Right atrium auricular region (tissue), 2 donors: ENCODE measurements around the gene KAT2A. TPM values are rescaled to one million over a fixed set of nuclear protein-coding genes. Genes with fewer than 3 reads are reported as not detected.
A peak's percentile ranks its signal among the peaks of the same experiment; 100 is the strongest.

Experiments used
- DNase-seq: peaks from one replicate; pipeline ENCODE4 v3.0.0-alpha.2; 2019; ENCODE audit warnings: low spot score
- H3K27ac ChIP-seq, 2 donors: fragments of 200-600 bp; sonication (generic); 1 replicate in 1 of 2; 2 replicates in 1 of 2; pipeline ENCODE4 v1.5.1; 2016 to 2019
- H3K27me3 ChIP-seq, 2 donors: fragments of 200-600 bp; sonication (generic); one replicate each; pipeline versions ENCODE4 v1.5.1 to v1.6.0; 2017 to 2019
- H3K36me3 ChIP-seq: fragments of 200-600 bp; sonication (generic); one replicate; pipeline ENCODE4 v1.5.1; 2016
- H3K4me1 ChIP-seq, 2 donors: fragments of 200-600 bp; sonication (generic); one replicate each; pipeline versions ENCODE4 v1.5.1 to v1.6.0; 2017 to 2019
- H3K4me3 ChIP-seq, 2 donors: fragments of 200-600 bp; sonication (generic); 1 replicate in 1 of 2; 2 replicates in 1 of 2; pipeline ENCODE4 v1.5.1; 2017 to 2019; ENCODE audit warnings: mild to moderate bottlenecking in 1 of 2, moderate library complexity in 1 of 2
- H3K9me3 ChIP-seq, 2 donors: fragments of 200-600 bp; sonication (generic); one replicate each; pipeline ENCODE4 v1.5.1; 2019
- total RNA-seq, 2 donors: library from RNA; depleted of rRNA; stranded (reverse); fragments of >200 nt; gene quantifications; one replicate each; pipeline ENCODE4 v1.1.0, GENCODE V29; 2016
- TF ChIP-seq, protein P1 (sequence below), 2 donors: fragments of 200-600 bp; sonication (generic); IDR thresholded peaks; one replicate each; pipeline ENCODE4 v1.5.1; 2019; ENCODE audit warnings: antibody characterized with exemption in 2 of 2

Gene KAT2A
- total RNA-seq, 2 donors from 2014 or later = 11.3 to 11.4 TPM

- Histone ChIP-seq H3K27me3 (no peaks in the 10 kb centered on the region), H3K4me1 (peaks cover 0 to 11% of the 10 kb centered on the region in 2 donors), H3K9me3 (no peaks in the 10 kb centered on the region), H3K36me3 (peaks cover 6% of the 10 kb centered on the region), H3K4me3 (no peak overlapping the region), H3K27ac (no peak overlapping the region)
- DNase-seq = no peak
- TF ChIP-seq, protein P1, sequence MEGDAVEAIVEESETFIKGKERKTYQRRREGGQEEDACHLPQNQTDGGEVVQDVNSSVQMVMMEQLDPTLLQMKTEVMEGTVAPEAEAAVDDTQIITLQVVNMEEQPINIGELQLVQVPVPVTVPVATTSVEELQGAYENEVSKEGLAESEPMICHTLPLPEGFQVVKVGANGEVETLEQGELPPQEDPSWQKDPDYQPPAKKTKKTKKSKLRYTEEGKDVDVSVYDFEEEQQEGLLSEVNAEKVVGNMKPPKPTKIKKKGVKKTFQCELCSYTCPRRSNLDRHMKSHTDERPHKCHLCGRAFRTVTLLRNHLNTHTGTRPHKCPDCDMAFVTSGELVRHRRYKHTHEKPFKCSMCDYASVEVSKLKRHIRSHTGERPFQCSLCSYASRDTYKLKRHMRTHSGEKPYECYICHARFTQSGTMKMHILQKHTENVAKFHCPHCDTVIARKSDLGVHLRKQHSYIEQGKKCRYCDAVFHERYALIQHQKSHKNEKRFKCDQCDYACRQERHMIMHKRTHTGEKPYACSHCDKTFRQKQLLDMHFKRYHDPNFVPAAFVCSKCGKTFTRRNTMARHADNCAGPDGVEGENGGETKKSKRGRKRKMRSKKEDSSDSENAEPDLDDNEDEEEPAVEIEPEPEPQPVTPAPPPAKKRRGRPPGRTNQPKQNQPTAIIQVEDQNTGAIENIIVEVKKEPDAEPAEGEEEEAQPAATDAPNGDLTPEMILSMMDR (IDR thresholded peaks at IDR 0.05) = no peak
These were observed 15.2 kb downstream of the KAT2A start for GRCh38 chr17:42106009-42106408.

GRCh38 chr17:42104264-42104663 is 16.9 kb downstream of the KAT2A start:
- DNase-seq = no peak
- TF ChIP-seq, protein P1 (IDR thresholded peaks at IDR 0.05) = no peak
- Histone ChIP-seq H3K36me3 (peaks cover 6% of the 10 kb centered on the region), H3K4me1 (peaks cover 0 to 10% of the 10 kb centered on the region in 2 donors), H3K9me3 (no peaks in the 10 kb centered on the region), H3K27me3 (no peaks in the 10 kb centered on the region), H3K4me3 (no peak overlapping the region), H3K27ac (no peak overlapping the region)

GRCh38 chr17:42103221-42103954 is 17.8 kb downstream of the KAT2A start:
- Histone ChIP-seq H3K4me1 (peaks cover 0 to 10% of the 10 kb centered on the region in 2 donors), H3K4me3 (no peak overlapping the region), H3K36me3 (peaks cover 6% of the 10 kb centered on the region), H3K9me3 (no peaks in the 10 kb centered on the region), H3K27ac (no peak overlapping the region), H3K27me3 (no peaks in the 10 kb centered on the region)
- no peak for DNase-seq
- TF ChIP-seq, protein P1 (IDR thresholded peaks at IDR 0.05) = no peak

GRCh38 chr17:42101513-42102292 is 19.5 kb downstream of the KAT2A start:
- TF ChIP-seq, protein P1 (IDR thresholded peaks at IDR 0.05) = peak; percentile 78 to 84
- no peak overlapping the region for H3K27ac ChIP-seq
- H3K36me3 ChIP-seq = peaks cover 6% of the 10 kb centered on the region
- H3K27me3 ChIP-seq = peaks cover 4 to 6% of the 10 kb centered on the region in 2 donors
- H3K4me1 ChIP-seq = peaks cover 0 to 13% of the 10 kb centered on the region in 2 donors
- DNase-seq = peak; percentile 78
- no peak overlapping the region for H3K4me3 ChIP-seq
- no peaks in the 10 kb centered on the region for H3K9me3 ChIP-seq

DNA sequence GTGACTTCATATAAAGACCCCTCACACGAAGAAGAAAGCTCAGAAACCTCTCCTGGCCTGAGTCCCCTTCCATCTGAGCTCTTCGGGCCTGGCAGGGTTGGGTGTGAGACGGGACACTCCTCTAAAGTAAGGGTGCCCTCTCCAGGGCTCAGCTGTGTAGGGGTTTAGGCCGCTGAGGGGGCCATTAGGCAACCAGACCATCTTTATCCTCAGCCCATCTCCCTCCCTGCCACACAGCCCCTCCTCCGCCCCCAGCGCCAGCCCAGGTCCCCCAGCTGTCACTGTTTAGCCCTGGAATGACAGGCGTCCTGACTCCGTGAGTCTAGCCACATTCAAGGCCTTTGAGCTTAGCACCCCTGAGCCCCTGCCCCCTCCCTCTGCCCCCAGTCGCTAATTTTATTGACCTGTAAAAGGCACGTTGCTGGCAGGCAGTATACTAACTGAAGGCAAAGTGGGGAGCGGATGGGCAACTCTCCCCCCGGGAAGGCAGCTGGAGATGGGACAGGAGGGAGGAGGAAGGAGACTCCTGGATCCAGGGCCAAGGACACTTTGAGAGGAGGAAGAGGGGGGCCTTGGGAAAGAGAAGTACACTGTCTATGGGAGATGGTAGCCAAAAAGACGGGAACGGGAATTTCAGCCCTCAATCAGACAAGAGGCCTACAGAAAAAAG is 22.3 kb downstream of the KAT2A start:
- DNase-seq = no peak
- H3K9me3 ChIP-seq = no peaks in the 10 kb centered on the region
- H3K36me3 ChIP-seq = no peaks in the 10 kb centered on the region
- peaks cover 0 to 13% of the 10 kb centered on the region in 2 donors for H3K4me1 ChIP-seq
- H3K27me3 ChIP-seq = peaks cover 4 to 6% of the 10 kb centered on the region in 2 donors
- no peak overlapping the region for H3K27ac ChIP-seq
- TF ChIP-seq, protein P1 (IDR thresholded peaks at IDR 0.05) = no peak
- peak overlapping the region in 1 of 2 donors; percentile 17 for H3K4me3 ChIP-seq
